Measurements from ENCODE around the gene KCNN3.
A peak's percentile ranks its signal among the peaks of the same experiment; 100 is the strongest.

KCNN3 gene

DNA sequence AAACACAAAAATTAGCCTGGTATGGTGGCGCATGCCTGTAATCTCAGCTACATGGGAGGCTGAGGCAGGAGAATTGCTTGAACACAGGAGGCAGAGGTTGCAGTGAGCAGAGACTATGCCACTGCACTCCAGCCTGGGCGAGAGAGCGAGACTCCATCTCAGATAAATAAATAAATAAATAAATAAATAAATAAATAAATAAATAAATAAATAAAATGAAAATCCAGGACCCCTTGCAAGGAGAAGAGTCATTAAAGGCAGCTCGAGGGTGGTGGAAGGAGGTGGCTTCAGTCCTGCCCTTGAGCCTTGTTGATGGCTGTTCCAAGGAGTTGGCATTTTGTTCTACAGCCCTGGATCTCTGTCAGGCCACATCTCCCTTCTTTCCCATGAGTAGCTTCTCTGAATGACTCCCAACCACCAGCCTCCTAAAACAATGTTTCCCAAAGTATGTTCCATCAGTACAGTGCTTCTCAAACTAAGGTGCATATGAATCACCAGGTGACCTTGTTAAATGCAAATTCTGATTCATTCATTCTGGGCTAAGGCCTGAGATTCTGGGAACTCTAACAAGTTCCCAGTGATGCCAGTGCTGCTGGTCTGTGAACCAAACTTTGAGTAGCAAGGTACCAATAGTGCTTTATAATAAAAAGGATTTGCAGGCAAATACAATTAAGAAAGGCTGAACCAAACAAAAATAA, 99.0 kb downstream of the KCNN3 start:
- TF ChIP-seq ZNF274 (IDR thresholded peaks at IDR 0.05; ENCODE audit: low read depth, low read length): no peak
- no peak overlapping the region for H3K4me3 ChIP-seq (ENCODE audit: low read length)

DNA sequence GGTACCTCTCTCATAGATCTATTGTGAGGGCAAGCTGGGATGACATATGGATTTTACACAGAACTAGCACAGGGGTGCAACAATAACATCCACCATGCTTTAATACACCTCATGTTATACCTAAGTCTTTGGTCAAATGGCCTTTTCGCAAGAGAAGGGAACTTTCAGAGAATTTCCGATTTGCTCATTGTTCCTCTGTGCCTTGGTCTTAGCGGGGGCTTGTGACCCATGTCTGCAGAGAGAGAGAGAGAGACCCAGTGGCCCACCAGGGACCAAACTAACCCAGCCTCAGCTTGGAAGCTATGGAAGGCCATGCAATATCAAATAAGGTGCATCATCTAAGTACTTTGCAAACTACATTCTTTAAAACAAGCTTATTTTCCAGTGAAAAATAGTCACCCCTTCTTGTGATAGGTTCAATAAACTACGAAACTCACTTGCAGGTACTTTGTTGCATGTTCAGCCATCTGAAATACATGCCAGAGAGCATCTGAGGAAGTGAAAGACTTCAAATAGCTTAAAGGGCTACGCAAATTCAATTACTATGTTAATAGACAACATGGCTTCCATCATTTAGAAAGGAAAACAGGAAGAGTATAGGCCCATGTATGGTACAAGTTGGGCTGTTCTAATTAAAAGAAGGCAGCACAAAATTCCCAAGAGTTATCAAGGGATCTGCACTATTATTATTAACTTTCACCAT, 100.7 kb downstream of the KCNN3 start:
- no peak for TF ChIP-seq ZNF274 (IDR thresholded peaks at IDR 0.05; ENCODE audit: low read depth, low read length)
- no peak overlapping the region for H3K4me3 ChIP-seq (ENCODE audit: low read length)

DNA sequence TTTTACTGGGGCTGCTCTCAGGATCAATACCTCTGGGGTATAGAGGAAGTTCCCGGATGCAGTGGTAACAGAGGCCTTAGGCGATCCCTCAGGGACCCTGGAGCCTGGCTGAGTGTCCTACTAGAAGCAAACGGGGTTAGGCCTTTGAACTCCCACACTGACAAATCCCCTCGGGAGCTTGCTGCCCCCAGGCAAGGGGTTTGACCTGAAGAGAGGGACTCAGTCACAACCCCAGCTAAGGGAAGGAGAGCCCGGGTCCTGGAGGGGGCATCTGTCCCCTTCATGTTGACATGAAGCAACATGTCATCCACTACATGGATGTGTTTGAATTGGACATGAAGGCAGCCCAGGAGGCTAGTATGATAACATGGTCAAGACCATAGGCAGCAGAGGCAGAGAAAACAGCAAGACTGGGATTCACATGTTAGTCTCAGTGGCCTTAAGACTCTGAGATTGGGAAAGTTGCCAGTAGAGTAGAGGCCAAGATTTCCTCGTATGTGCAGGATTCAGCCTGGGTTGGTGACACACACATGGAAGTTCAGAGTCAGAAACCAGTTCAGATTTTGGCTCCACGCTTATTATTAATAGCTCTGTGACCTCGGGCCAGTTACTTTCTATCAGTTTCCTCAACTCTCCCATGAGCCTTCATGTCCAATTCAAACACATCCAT, 101.5 kb downstream of the KCNN3 start:
- H3K4me3 ChIP-seq (ENCODE audit: low read length): no peak overlapping the region
- TF ChIP-seq ZNF274 (IDR thresholded peaks at IDR 0.05; ENCODE audit: low read depth, low read length): no peak

GRCh38 chr1:154767315-154768240, 102.5 kb downstream of the KCNN3 start:
- TF ChIP-seq ZNF274 (IDR thresholded peaks at IDR 0.05; ENCODE audit: low read depth, low read length): no peak

GRCh38 chr1:154765970-154766369, 104.1 kb downstream of the KCNN3 start:
- no peak overlapping the region for H3K4me3 ChIP-seq (ENCODE audit: low read length)
- no peak for TF ChIP-seq ZNF274 (IDR thresholded peaks at IDR 0.05; ENCODE audit: low read depth, low read length)

More at GRCh38 chr1:154767315-154768240, 102.5 kb downstream of the KCNN3 start:
- H3K4me3 ChIP-seq (ENCODE audit: low read length): no peak overlapping the region

GRCh38 chr1:154764773-154765172, 105.3 kb downstream of the KCNN3 start:
- no peak overlapping the region for H3K4me3 ChIP-seq (ENCODE audit: low read length)
- no peak for TF ChIP-seq ZNF274 (IDR thresholded peaks at IDR 0.05; ENCODE audit: low read depth, low read length)

DNA sequence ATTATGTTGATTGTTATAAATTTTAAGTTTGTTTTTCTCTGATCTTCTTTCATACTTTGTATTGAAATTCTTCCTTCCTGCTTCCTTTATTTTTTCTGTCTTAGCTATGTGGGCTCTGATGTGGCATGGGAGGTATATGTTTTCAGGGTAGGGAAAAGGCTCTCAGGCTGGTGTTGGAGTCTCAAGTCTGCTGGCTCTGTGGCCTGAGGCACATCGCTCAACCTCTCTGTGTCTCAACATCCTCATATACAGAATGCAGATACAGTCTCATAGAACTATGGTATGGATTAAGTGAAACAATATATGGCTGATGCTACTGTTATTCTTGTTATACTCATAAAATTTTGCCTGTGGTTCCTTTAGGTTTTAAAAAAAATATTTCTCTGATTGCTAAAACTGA, 105.9 kb downstream of the KCNN3 start:
- no peak for TF ChIP-seq ZNF274 (IDR thresholded peaks at IDR 0.05; ENCODE audit: low read depth, low read length)

DNA sequence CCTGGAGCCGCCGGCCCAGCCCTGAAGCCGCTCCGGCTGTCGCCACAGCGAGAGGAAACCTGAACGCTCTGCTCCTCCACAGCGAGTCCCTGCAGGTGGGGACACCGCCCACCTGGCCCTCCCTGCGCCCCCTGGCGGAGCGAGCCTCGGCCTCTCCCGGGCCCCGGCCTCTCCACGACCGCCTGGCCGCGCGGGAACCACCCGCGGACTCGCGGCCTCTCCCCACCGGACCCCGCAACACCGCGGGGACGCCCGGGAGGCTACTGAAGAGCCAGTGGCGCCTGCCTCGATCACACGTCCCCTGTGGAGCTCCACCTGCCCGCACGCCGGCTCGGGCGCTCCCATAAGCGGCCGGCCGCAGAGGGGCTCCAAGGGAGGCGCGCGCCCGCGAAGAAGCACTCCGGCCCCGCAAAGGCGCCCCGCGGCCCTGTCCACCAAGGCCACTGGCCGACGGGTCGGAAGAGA, 109.6 kb downstream of the KCNN3 start:
- peak overlapping the region; percentile 9; the same call in 1 of the 2 replicates for H3K4me3 ChIP-seq (ENCODE audit: low read length)
- no peak for TF ChIP-seq ZNF274 (IDR thresholded peaks at IDR 0.05; ENCODE audit: low read depth, low read length)

More for the DNA sequence above, 105.9 kb downstream of the KCNN3 start:
- H3K4me3 ChIP-seq (ENCODE audit: low read length): no peak overlapping the region

- no peak for TF ChIP-seq ZNF274 (IDR thresholded peaks at IDR 0.05; ENCODE audit: low read depth, low read length)
- H3K4me3 ChIP-seq (ENCODE audit: low read length): no peak overlapping the region
These were observed 110.3 kb downstream of the KCNN3 start for GRCh38 chr1:154759793-154760192.

GRCh38 chr1:154759196-154759595, 110.9 kb downstream of the KCNN3 start:
- H3K4me3 ChIP-seq (ENCODE audit: low read length): no peak overlapping the region
- TF ChIP-seq ZNF274 (IDR thresholded peaks at IDR 0.05; ENCODE audit: low read depth, low read length): no peak

DNA sequence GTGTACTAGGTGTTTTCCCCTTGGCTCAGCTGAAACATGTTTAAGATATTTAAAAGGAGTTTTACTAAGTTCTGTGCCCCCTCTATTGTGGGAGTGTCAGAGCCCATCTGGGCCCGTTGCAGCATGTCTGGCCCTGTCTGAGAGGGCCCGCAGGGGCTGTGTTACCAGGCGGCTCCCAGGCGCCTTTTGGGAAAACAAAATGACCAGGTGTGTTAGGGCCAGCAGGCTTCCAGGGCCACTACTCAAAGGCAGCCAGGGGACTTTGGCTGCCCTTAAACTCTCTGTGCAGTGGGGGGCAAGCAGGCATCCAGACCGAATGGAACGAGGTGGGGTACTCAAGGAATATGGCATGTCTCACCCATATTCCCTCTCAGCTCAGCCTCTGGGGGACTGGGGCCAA, 111.7 kb downstream of the KCNN3 start:
- no peak overlapping the region for H3K4me3 ChIP-seq (ENCODE audit: low read length)
- no peak for TF ChIP-seq ZNF274 (IDR thresholded peaks at IDR 0.05; ENCODE audit: low read depth, low read length)

DNA sequence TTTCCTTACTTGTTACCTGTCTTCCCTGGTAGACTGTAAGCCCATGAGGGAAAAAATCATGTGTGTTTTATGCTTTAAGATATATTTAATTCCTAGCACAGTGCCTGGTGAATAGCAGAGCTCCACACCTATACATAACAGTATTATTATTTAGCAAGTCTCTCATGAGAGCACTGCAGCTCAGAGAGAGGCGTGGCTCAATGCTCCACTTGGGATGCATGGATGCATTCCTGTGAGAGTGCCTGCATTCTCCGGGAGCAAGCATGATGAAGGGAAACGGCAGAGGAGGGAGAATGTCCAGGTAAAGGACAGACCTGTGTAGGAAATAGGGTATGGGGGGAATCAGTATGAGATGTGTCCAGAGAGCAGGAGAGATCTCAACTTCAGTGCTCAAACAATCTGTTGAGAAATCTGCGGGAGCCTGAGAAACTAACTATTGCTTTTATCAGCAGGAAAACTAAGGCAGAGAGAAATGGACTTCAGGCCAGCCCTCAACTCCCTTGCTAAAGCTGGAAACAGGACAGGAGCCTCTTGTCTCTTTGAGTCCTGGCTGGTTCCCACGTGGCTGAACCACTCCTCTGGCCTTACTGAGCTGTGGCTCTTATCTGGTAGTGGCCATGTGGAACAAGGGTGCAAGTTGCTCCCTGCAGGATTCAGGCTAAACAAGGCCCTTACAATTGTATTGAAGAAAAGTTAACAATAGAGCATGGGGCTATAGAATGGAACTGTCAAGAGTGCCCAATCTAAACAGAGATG, 113.1 kb downstream of the KCNN3 start:
- H3K4me3 ChIP-seq (ENCODE audit: low read length): no peak overlapping the region
- no peak for TF ChIP-seq ZNF274 (IDR thresholded peaks at IDR 0.05; ENCODE audit: low read depth, low read length)

All from GM08714 (cell line).